Muscle layer of duodenum (tissue), 2 donors: ENCODE results near the gene ANP32B.
"Not testable (repeated sequence)": the region's sequence is repeated elsewhere in the genome, so short reads cannot be mapped to it uniquely, and the experiment has no call there.

Source experiments
- H3K27ac ChIP-seq: one replicate; pipeline ENCODE4 v1.7.0; 2013; ENCODE audit warnings: mild to moderate bottlenecking, low read length
- H3K27me3 ChIP-seq: one replicate; pipeline ENCODE4 v1.7.0; 2013; ENCODE audit warnings: low read depth, mild to moderate bottlenecking, control low read depth, low read length
- H3K36me3 ChIP-seq, 2 donors: one replicate each; pipeline ENCODE4 v1.7.0; 2013; ENCODE audit warnings: low read length in 2 of 2, control low read depth in 1 of 2, mild to moderate bottlenecking in 1 of 2; ENCODE audit not compliant: insufficient read depth in 2 of 2, control insufficient read depth in 1 of 2
- H3K4me1 ChIP-seq, 2 donors: one replicate each; pipeline ENCODE4 v1.7.0; 2013; ENCODE audit warnings: low read length in 2 of 2, mild to moderate bottlenecking in 2 of 2, control low read depth in 1 of 2, moderate library complexity in 1 of 2; ENCODE audit not compliant: insufficient read depth in 2 of 2, control insufficient read depth in 1 of 2
- H3K4me3 ChIP-seq, 2 donors: one replicate each; pipeline ENCODE4 v1.7.0; 2013; ENCODE audit warnings: low read length in 2 of 2, low read depth in 1 of 2, mild to moderate bottlenecking in 1 of 2
- H3K9me3 ChIP-seq, 2 donors: one replicate each; pipeline ENCODE4 v1.7.0; 2013; ENCODE audit warnings: low read length in 2 of 2, control low read depth in 1 of 2, mild to moderate bottlenecking in 1 of 2; ENCODE audit not compliant: control insufficient read depth in 1 of 2
- donor health status: healthy.

The ANP32B gene

GRCh38 chr9:97966493-97966892 lies 16.6 kb upstream of the ANP32B start:
- H3K27ac ChIP-seq = no peak overlapping the region
- no peaks in the 10 kb centered on the region for H3K27me3 ChIP-seq
- no peaks in the 10 kb centered on the region for H3K9me3 ChIP-seq
- no peaks in the 10 kb centered on the region for H3K4me1 ChIP-seq
- no peak overlapping the region for H3K4me3 ChIP-seq
- no peaks in the 10 kb centered on the region for H3K36me3 ChIP-seq

- no peak overlapping the region for H3K27ac ChIP-seq
- no peak overlapping the region for H3K4me3 ChIP-seq
- H3K9me3 ChIP-seq = no peaks in the 10 kb centered on the region
These were observed 14.1 kb upstream of the ANP32B start for GRCh38 chr9:97969014-97969413.

DNA sequence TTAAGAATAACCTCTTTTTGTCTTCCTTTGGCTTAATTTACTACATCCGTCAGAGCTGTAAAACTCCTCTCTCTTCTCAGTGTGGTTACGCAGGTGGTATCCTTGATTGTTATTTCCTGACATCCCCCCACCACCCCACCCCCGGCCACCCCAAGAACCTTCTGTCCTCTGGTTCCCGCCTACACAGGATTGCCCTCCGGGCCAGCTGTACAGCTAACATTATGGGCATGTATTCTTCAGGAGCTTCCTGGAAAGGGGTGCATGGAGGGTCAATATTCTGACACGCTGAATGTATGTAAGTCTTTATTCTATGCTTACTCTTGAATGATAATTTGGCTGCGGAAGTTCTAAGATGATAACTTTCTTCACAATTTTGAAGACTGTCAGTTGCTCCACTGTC lies 13.0 kb upstream of the ANP32B start:
- no peaks in the 10 kb centered on the region for H3K36me3 ChIP-seq
- H3K27ac ChIP-seq = no peak overlapping the region
- no peak overlapping the region for H3K4me3 ChIP-seq
- H3K9me3 ChIP-seq = no peaks in the 10 kb centered on the region
- no peaks in the 10 kb centered on the region for H3K27me3 ChIP-seq
- no peaks in the 10 kb centered on the region for H3K4me1 ChIP-seq

More at GRCh38 chr9:97969014-97969413, 14.1 kb upstream of the ANP32B start:
- no peaks in the 10 kb centered on the region for H3K27me3 ChIP-seq
- H3K36me3 ChIP-seq = no peaks in the 10 kb centered on the region
- H3K4me1 ChIP-seq = no peaks in the 10 kb centered on the region

DNA sequence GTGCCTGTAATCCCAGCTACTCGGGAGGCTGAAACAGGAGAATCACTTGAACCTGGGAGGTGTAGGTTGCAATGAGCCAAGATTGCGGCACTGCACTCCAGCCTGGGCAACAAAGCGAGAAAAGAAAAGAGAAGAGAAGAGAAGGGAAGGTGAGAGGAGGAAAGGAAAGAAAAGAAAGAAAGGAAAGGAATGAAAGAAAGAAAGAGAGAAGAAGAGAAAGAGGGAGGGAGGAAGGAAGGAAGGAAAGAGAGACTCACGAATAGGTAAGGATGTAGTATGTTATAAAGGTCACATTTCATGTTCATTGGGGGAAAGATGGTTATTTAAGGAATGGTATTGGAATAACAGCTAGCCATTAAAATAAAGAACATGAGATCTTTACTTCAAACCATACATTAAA lies 10.4 kb upstream of the ANP32B start:
- H3K9me3 ChIP-seq = no peaks in the 10 kb centered on the region
- no peaks in the 10 kb centered on the region for H3K27me3 ChIP-seq
- no peaks in the 10 kb centered on the region for H3K4me1 ChIP-seq
- H3K27ac ChIP-seq = no peak overlapping the region
- no peaks in the 10 kb centered on the region for H3K36me3 ChIP-seq
- H3K4me3 ChIP-seq = no peak overlapping the region

DNA sequence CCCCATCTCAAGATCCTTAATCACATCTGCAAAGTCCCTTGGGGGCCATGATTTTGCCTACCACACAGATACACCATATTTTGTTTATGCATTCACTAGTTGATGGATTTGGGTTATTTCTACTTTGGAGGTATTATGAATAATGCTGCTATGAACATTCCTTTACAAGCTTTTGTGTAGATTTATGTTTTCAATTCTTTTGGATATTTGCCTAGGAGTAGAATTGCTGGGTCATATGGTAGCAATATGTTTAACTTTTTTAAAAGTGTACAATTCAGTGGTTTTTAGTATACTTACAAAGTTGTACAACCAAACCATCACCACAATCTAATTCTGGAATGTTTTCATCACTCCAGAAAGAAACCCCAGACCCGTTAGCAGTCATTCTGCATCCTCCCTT lies 7.8 kb upstream of the ANP32B start:
- Histone ChIP-seq H3K4me1 (peaks cover 0 to 6% of the 10 kb centered on the region in 2 donors), H3K27ac (no peak overlapping the region), H3K4me3 (no peak overlapping the region), H3K9me3 (no peaks in the 10 kb centered on the region), H3K27me3 (no peaks in the 10 kb centered on the region), H3K36me3 (no peaks in the 10 kb centered on the region)

GRCh38 chr9:97976633-97977032 lies 6.5 kb upstream of the ANP32B start:
- not testable (repeated sequence) for H3K4me1 ChIP-seq, H3K27ac ChIP-seq, H3K4me3 ChIP-seq, H3K27me3 ChIP-seq, H3K36me3 ChIP-seq, H3K9me3 ChIP-seq

- Histone ChIP-seq H3K9me3 (no peaks in the 10 kb centered on the region), H3K27me3 (no peaks in the 10 kb centered on the region), H3K4me1 (peaks cover 0 to 6% of the 10 kb centered on the region in 2 donors), H3K27ac (no peak overlapping the region), H3K36me3 (no peaks in the 10 kb centered on the region), H3K4me3 (no peak overlapping the region)
These were observed 4.6 kb upstream of the ANP32B start for GRCh38 chr9:97978371-97979130.

DNA sequence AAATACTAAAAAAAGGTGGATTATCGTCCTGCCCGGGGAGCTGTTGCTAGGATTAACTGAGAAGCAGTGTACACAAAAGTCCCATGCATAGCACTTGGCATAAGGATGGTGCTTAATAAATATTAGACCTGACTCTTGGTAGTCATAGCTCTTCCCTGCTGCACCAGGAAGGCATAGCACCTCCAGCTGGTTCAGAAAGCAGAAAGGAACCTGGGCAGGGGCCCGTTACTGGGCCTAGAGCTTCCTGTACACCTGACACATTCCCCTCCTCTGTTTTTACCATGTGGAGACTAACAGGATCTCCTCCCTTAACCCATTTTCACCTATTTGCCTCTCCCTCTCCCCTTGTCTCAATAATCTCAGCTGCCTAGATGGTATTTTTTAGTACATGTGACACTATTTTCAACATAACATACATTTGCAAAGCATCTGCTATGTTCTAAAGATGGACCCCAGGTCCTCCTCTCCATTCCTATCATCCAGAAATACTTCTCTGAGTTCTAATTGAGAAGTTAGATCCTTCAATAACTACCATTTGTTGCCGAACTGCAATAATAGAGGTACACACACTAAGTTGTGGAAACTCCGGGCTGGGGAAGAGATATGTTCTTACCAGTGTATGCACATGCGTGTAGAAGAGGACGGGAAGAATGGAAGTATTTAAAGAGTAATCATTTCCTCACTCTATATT lies 3.2 kb upstream of the ANP32B start:
- Histone ChIP-seq H3K9me3 (no peaks in the 10 kb centered on the region), H3K27ac (no peak overlapping the region)

DNA sequence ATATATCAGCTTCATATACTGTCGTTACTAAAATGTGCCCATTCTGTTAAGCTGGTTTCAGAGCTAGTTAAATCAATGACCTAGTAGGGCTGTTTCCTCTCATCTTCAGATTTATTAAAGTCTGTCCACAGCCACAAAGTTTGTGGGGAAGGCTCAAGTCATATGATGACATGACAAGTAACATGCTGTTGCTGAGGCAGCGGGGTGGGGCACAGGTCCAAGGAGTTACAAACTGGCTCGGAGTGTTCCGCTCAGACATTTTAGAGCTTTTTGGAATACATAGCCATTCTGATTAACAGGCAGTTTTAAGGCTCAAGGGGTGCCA lies 2.7 kb upstream of the ANP32B start:
- H3K27me3 ChIP-seq = no peaks in the 10 kb centered on the region
- H3K9me3 ChIP-seq = no peaks in the 10 kb centered on the region
- no peak overlapping the region for H3K27ac ChIP-seq
- H3K4me3 ChIP-seq = no peak overlapping the region
- H3K36me3 ChIP-seq = no peaks in the 10 kb centered on the region
- H3K4me1 ChIP-seq = peaks cover 0 to 6% of the 10 kb centered on the region in 2 donors

More for the DNA sequence above, 3.2 kb upstream of the ANP32B start:
- no peaks in the 10 kb centered on the region for H3K27me3 ChIP-seq
- H3K36me3 ChIP-seq = no peaks in the 10 kb centered on the region
- peaks cover 0 to 6% of the 10 kb centered on the region in 2 donors for H3K4me1 ChIP-seq
- H3K4me3 ChIP-seq = no peak overlapping the region

GRCh38 chr9:97980918-97981845 lies 2.0 kb upstream of the ANP32B start:
- H3K9me3 ChIP-seq = no peaks in the 10 kb centered on the region
- no peak overlapping the region for H3K4me3 ChIP-seq
- H3K27ac ChIP-seq = no peak overlapping the region

More at GRCh38 chr9:97980918-97981845, 2.0 kb upstream of the ANP32B start:
- H3K27me3 ChIP-seq = no peaks in the 10 kb centered on the region
- no peaks in the 10 kb centered on the region for H3K36me3 ChIP-seq
- H3K4me1 ChIP-seq = peaks cover 2 to 10% of the 10 kb centered on the region in 2 donors
